ENCODE data around the gene HIVEP1. TPM values are rescaled to one million over a fixed set of nuclear protein-coding genes. Genes with fewer than 3 reads are reported as not detected.
"Not testable (repeated sequence)": the region's sequence is repeated elsewhere in the genome, so short reads cannot be mapped to it uniquely, and the experiment has no call there.

The HIVEP1 gene
- total RNA-seq, 2 experiments from 2014 or later, result 45.9 to 71.6 TPM

DNA sequence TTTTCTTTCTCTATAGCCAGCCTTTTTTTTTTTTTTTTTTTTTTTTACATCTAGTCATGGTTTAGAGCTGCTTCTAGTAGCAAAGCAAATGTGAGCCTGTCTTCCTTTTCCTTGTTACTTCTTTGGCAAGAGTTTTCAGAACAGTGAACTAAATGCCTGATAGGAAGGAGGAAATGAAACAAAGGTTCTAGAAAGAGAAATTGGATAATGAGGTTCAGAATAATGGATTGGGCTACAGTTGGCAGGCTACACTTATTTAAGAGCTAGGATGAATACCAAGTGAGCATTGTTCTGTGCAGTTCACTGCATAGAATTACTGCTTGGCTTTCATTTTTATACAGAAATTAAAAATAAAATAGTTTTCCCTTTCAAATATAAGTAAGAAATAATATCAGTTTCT is 78.6 kb downstream of the HIVEP1 start:
- Mint-ChIP-seq H3K4me3 (no peak overlapping the region), H3K27me3 (no peaks in the 10 kb centered on the region), H3K36me3 (ENCODE audit: low read depth) (peaks cover 27% of the 10 kb centered on the region), H3K4me1 (peaks cover 9% of the 10 kb centered on the region), H3K27ac (no peak overlapping the region), H3K9me3 (ENCODE audit: low read depth) (no peaks in the 10 kb centered on the region)
- ATAC-seq (no peak), DNase-seq (no peak)
- intact Hi-C loops (cut with DNase I, micrococcal nuclease), result no loop called here
- ChIA-PET POLR2A (no interaction called here), CTCF (interaction anchor here (1.0 kb wide), 1 partner anchor 418 kb away, joined by 3 read pairs; no protein-coding TSS in a partner anchor)

DNA sequence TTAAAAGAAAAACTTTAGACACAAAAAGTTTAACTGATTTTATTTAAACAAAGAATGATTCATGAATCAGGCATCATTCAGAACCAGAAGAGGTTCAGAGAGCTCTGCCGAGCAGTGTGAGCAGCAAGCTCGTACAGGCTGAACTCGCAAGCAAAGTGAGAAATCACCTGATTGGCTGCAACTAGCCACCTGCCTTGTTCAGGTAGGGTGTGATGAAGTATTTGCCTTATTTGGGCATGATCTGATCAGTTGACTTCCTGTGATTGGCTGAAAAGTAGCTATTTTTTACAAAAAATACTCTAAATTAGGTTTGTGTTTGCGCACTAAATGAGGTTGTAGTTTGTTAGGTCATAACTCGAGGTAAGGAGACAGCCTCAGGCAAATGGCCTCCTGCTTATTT is 80.7 kb downstream of the HIVEP1 start:
- DNase-seq (no peak), ATAC-seq (no peak)
- Mint-ChIP-seq H3K27ac (no peak overlapping the region), H3K9me3 (ENCODE audit: low read depth) (no peaks in the 10 kb centered on the region), H3K36me3 (ENCODE audit: low read depth) (peaks cover 27% of the 10 kb centered on the region), H3K4me1 (peaks cover 13% of the 10 kb centered on the region), H3K27me3 (no peaks in the 10 kb centered on the region), H3K4me3 (no peak overlapping the region)
- POLR2A ChIA-PET, result interaction anchor here (0.7 kb wide), 1 partner anchor 240 kb away, joined by 3 read pairs; no protein-coding TSS in a partner anchor
- CTCF ChIA-PET, result interaction anchor here (1.1 kb wide), 1 partner anchor 204 kb away, joined by 3 read pairs; no protein-coding TSS in a partner anchor
- intact Hi-C loops (cut with DNase I, micrococcal nuclease), result no loop called here

DNA sequence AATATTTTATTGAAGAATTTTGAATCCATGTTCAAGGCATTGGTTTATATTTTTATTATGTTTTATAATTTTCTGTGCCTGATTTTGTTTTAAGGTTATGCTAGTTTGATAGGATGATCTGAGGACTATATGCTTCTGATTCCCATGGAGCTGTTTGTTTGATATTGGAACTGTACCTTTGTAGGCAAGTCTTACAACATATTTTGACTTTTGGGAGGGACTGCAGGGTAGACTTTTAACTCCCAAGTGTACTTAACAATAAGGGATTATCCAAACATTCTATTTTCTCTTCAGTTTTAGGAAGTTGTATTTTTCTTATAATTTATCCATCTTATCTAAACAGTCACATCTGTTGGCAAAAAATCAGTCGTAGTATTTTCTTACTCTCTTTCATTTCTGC is 82.6 kb downstream of the HIVEP1 start:
- POLR2A ChIA-PET, result no interaction called here

DNA sequence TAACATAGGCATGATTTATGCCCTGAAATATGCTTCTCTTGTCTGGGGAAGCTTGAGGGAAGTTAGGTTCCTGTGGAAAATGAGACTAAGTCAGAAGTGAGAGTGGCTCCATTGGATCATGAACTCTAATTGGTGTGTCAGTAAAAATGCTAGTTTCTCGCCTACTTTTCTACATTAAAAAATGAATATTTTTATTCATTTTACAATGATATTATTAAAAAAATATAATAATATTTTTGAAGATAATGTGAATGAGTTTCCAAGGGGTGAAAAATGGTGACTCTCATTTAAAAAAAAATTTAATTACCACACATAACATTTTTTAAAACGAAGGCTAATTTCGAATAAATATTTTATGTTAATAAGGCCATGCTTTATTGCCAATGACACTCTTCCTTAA is 84.2 kb downstream of the HIVEP1 start:
- H3K4me1 Mint-ChIP-seq, result peaks cover 31% of the 10 kb centered on the region
- H3K4me3 Mint-ChIP-seq, result no peak overlapping the region
- no peaks in the 10 kb centered on the region for H3K9me3 Mint-ChIP-seq (ENCODE audit: low read depth)
- peaks cover 22% of the 10 kb centered on the region for H3K36me3 Mint-ChIP-seq (ENCODE audit: low read depth)
- ChIA-PET CTCF (no interaction called here), POLR2A (no interaction called here)
- intact Hi-C loops (cut with DNase I, micrococcal nuclease), result no loop called here
- H3K27ac Mint-ChIP-seq, result no peak overlapping the region
- no peaks in the 10 kb centered on the region for H3K27me3 Mint-ChIP-seq
- ATAC-seq (no peak), DNase-seq (no peak)

More for the DNA sequence above, 82.6 kb downstream of the HIVEP1 start:
- DNase-seq (no peak), ATAC-seq (no peak)
- Mint-ChIP-seq H3K4me3 (no peak overlapping the region), H3K4me1 (peaks cover 19% of the 10 kb centered on the region), H3K27me3 (no peaks in the 10 kb centered on the region), H3K36me3 (ENCODE audit: low read depth) (peaks cover 28% of the 10 kb centered on the region), H3K9me3 (ENCODE audit: low read depth) (no peaks in the 10 kb centered on the region), H3K27ac (no peak overlapping the region)
- intact Hi-C loops (cut with DNase I, micrococcal nuclease), result no loop called here
- CTCF ChIA-PET, result no interaction called here

DNA sequence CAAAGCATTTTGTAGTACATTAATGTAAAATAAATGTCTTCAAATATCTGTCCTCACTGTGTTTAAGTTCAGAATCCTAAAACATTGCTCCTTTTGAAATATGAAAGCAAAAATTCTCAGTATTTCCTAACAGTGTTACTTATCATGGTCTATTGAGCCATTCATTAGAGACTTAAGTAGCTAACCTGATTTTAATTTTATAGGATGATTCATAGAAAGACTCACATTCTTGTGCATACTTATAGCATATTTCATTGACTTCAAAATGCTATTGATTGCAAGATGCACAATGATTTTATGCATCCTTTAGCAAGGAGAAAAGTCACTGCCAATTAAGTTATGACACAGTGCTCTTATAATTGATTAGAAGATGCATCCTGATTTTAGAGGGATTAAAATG is 85.7 kb downstream of the HIVEP1 start:
- ChIA-PET POLR2A (no interaction called here), CTCF (interaction anchor here (0.6 kb wide), 2 partner anchors 156 to 557 kb away, joined by 3 read pairs; no protein-coding TSS in a partner anchor)
- DNase-seq, result no peak
- H3K9me3 Mint-ChIP-seq (ENCODE audit: low read depth), result no peaks in the 10 kb centered on the region
- H3K4me3 Mint-ChIP-seq, result no peak overlapping the region
- peaks cover 12% of the 10 kb centered on the region for H3K36me3 Mint-ChIP-seq (ENCODE audit: low read depth)
- H3K27ac Mint-ChIP-seq, result no peak overlapping the region
- intact Hi-C loops (cut with DNase I, micrococcal nuclease), result no loop called here
- H3K27me3 Mint-ChIP-seq, result no peaks in the 10 kb centered on the region
- H3K4me1 Mint-ChIP-seq, result peaks cover 41% of the 10 kb centered on the region
- no peak for ATAC-seq

DNA sequence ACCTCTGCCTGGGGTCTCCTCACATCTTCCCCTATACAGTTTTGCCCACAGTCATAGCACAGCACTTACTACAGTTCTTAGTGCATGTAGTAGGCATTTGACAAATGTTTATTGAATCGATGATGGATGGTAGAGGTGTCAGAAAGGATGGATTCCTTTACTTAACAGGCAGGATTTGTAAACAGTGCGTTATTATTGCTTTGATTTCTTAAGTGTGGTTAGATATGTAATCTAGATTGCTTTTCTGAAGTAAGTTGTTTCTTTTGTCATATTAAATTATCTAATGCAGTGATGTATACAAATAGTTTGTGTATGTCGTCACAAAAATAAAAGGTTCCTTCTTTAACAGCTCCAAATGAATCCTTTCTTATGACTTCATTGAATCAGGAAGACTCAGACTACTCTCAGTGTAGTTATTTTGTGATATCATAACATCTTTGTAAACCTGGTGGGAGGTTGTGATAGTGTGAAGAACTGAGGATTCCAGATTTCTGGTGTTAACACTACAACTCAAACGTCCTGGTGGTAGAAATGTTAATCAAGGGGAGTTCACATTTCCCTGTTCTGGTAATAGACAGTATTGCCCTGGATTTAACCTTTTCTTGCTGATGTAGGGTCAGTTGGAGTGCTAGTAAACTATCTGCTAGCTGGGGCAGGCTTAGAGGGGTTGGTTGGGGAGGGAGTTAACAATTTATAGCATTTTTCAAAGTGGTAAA is 87.7 kb downstream of the HIVEP1 start:
- H3K4me1 Mint-ChIP-seq, result peaks cover 46% of the 10 kb centered on the region

DNA sequence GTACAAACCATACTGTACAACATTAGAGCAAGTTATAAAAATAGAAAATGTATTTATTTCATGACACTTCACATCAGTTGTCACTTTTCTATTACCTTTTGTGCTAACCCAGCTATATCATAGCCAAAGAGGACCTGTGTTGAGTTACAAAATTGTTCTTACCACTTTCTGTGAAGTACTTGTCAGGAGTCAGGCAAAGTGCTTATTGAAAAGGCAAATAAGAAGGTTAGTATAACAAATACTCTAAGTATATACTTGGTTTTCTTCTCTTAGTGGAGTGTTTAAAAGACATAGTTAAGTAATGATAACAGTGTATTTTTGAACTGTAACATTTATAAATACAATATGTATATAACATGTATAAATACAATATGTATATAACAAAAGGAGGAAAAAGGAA is 88.9 kb downstream of the HIVEP1 start:
- CTCF ChIA-PET, result interaction anchor here (0.7 to 1.0 kb wide), 2 partner anchors 14 to 42 kb away, joined by 3 read pairs; no protein-coding TSS in a partner anchor
- H3K36me3 Mint-ChIP-seq (ENCODE audit: low read depth), result peaks cover 13% of the 10 kb centered on the region
- POLR2A ChIA-PET, result no interaction called here

More for the DNA sequence above, 87.7 kb downstream of the HIVEP1 start:
- ChIA-PET POLR2A (no interaction called here), CTCF (interaction anchor here (0.6 kb wide), 1 partner anchor 444 kb away, joined by 4 read pairs; no protein-coding TSS in a partner anchor)
- intact Hi-C loops (cut with DNase I, micrococcal nuclease), result no loop called here
- H3K9me3 Mint-ChIP-seq (ENCODE audit: low read depth), result peaks cover 3% of the 10 kb centered on the region
- no peaks in the 10 kb centered on the region for H3K27me3 Mint-ChIP-seq
- no peak for DNase-seq
- no peak overlapping the region for H3K4me3 Mint-ChIP-seq
- H3K36me3 Mint-ChIP-seq (ENCODE audit: low read depth), result peaks cover 10% of the 10 kb centered on the region
- peak overlapping the region; percentile 6 for H3K27ac Mint-ChIP-seq
- peak; percentile 23 for ATAC-seq

DNA sequence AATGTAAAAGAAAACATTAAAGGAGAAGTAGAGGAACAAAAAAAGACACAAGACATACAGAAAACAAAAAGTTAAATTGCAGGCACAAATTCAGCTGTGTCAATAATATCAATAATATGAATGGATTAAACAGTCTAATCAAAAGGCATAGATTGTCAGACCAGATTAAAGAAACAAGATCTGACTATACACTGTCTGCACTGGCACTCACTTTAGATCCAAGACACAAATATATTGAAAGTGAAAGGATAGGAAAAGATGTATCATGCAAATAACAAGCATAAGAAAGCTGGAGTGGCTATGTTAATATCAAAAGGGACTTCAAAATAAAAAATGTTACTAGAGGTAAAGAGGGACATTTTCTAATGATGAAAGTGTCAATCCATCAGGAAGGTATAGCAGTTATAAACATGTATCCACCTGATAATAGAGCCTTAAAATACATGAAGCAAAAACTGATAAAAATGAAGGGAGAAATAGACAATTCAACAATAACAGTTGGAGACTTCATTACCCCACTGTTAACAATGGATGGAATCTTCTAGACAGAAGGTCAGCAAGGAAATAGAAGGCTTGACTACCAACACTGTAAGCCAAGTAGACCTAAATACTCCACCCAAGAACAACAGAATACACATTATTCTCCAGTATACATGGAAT is 89.7 kb downstream of the HIVEP1 start:
- H3K4me1 Mint-ChIP-seq, result peaks cover 37% of the 10 kb centered on the region
- peaks cover 15% of the 10 kb centered on the region for H3K36me3 Mint-ChIP-seq (ENCODE audit: low read depth)
- ChIA-PET POLR2A (no interaction called here), CTCF (interaction anchor here (1.0 kb wide), 1 partner anchor 13 kb away, joined by 3 read pairs; no protein-coding TSS in a partner anchor)
- peaks cover 3% of the 10 kb centered on the region for H3K9me3 Mint-ChIP-seq (ENCODE audit: low read depth)
- ATAC-seq, result peak; percentile 75
- H3K27me3 Mint-ChIP-seq, result no peaks in the 10 kb centered on the region
- intact Hi-C loops (cut with DNase I, micrococcal nuclease), result no loop called here
- DNase-seq, result no peak
- no peak overlapping the region for H3K27ac Mint-ChIP-seq
- no peak overlapping the region for H3K4me3 Mint-ChIP-seq

More for the DNA sequence above, 88.9 kb downstream of the HIVEP1 start:
- H3K27ac Mint-ChIP-seq, result no peak overlapping the region
- H3K4me3 Mint-ChIP-seq, result no peak overlapping the region
- peaks cover 39% of the 10 kb centered on the region for H3K4me1 Mint-ChIP-seq
- intact Hi-C loops (cut with DNase I, micrococcal nuclease), result no loop called here
- ATAC-seq (no peak), DNase-seq (no peak)
- H3K9me3 Mint-ChIP-seq (ENCODE audit: low read depth), result peaks cover 3% of the 10 kb centered on the region
- H3K27me3 Mint-ChIP-seq, result no peaks in the 10 kb centered on the region

DNA sequence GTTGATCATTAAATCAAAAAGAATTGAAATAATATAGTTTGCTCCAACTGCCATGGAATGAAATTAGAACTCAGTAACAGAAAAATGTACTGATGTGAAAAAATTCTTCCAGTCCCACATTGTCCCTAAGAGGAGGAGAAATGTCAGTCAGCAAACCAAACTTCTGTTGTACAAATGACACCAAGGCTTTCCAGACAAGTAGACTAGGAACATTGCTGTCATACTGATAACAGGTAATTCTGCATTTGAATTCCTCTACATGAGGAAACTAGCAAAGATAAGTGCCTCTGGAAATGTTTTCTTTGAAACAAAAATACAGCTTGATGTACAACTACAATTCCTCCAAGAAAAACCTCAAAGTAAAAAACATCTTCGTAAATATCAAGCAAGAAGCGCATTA is 90.2 kb downstream of the HIVEP1 start:
- ChIA-PET POLR2A (no interaction called here), CTCF (no interaction called here)
- ATAC-seq, result no peak
- no peak overlapping the region for H3K27ac Mint-ChIP-seq
- H3K36me3 Mint-ChIP-seq (ENCODE audit: low read depth), result peaks cover 20% of the 10 kb centered on the region
- DNase-seq, result no peak
- H3K9me3 Mint-ChIP-seq (ENCODE audit: low read depth), result peaks cover 3% of the 10 kb centered on the region
- H3K4me3 Mint-ChIP-seq, result no peak overlapping the region
- H3K27me3 Mint-ChIP-seq, result no peaks in the 10 kb centered on the region
- H3K4me1 Mint-ChIP-seq, result peaks cover 37% of the 10 kb centered on the region
- intact Hi-C loops (cut with DNase I, micrococcal nuclease), result no loop called here

DNA sequence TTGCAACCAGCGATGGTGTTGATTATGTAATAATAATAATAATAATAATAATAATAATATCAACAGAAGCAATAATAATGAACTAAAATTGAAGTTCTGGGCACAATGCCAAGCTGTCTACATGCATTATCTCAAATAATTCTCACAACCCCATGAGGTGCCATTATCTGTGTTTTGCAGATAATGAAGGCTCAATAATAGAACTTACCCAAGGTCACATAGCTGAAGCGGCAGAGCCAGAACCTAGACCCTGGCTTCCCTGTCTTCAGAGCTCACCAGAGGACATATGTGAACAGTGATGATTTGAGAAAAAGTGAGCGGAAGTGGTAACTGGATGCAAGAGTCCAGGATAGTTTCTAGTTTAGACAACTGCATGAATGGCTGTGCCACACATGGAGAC is 91.0 kb downstream of the HIVEP1 start:
- ChIA-PET CTCF (interaction anchor here (1.1 kb wide), 1 partner anchor 18 kb away, joined by 4 read pairs; no protein-coding TSS in a partner anchor), POLR2A (no interaction called here)
- H3K9me3 Mint-ChIP-seq (ENCODE audit: low read depth), result peaks cover 3% of the 10 kb centered on the region
- H3K27ac Mint-ChIP-seq, result no peak overlapping the region
- H3K27me3 Mint-ChIP-seq, result no peaks in the 10 kb centered on the region
- intact Hi-C loops (cut with DNase I, micrococcal nuclease), result no loop called here
- no peak for ATAC-seq
- H3K4me1 Mint-ChIP-seq, result peaks cover 34% of the 10 kb centered on the region
- peaks cover 27% of the 10 kb centered on the region for H3K36me3 Mint-ChIP-seq (ENCODE audit: low read depth)
- no peak for DNase-seq
- H3K4me3 Mint-ChIP-seq, result no peak overlapping the region

DNA sequence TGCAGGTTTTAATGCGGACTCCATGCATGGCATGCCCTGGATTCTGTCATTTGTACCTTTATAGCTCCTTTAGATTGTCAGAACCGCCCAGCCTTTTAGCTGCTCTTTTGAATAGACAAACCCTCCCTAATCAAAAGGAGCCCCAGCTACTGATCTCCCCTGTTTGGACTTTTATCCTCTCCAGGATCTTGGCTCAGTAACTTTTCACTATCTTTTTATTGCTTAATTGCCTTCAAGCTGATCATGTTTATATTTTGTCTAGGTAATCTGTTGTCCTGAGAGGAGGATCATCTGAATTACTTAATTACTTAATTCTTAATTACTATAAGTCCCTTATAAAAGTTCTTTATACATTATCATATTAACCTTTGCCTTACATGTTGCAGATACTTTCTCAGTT is 93.2 kb downstream of the HIVEP1 start:
- Mint-ChIP-seq H3K27ac (no peak overlapping the region), H3K9me3 (ENCODE audit: low read depth) (peaks cover 3% of the 10 kb centered on the region), H3K27me3 (no peaks in the 10 kb centered on the region), H3K4me3 (no peak overlapping the region), H3K36me3 (ENCODE audit: low read depth) (peaks cover 30% of the 10 kb centered on the region), H3K4me1 (peaks cover 36% of the 10 kb centered on the region)
- intact Hi-C loops (cut with DNase I, micrococcal nuclease), result no loop called here
- ChIA-PET POLR2A (no interaction called here), CTCF (no interaction called here)
- ATAC-seq, result no peak
- DNase-seq, result no peak

DNA sequence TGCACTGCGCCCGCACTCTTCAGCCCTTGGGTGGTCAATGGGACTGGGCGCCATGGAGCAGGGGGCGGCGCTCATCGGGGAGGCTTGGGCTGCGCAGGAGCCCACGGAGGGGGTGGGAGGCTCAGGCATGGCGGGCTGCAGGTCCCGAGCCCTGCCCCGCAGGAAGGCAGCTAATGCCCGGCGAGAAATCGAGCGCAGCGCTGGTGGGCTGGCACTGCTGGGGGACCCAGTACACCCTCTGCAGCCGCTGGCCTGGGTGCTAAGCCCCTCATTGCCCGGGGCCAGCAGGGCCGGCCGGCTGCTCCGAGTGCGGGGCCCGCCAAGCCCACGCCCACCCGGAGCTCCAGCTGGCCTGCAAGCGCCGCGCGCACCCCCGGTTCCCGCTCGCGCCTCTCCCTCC is 96.3 kb downstream of the HIVEP1 start:
- CTCF ChIA-PET; POLR2A ChIA-PET; H3K27me3 Mint-ChIP-seq; ATAC-seq; H3K9me3 Mint-ChIP-seq (ENCODE audit: low read depth); H3K4me3 Mint-ChIP-seq; intact Hi-C loops (cut with DNase I, micrococcal nuclease); DNase-seq; H3K27ac Mint-ChIP-seq: not testable (repeated sequence)
- H3K4me1 Mint-ChIP-seq, result peaks cover 36% of the 10 kb centered on the region
- H3K36me3 Mint-ChIP-seq (ENCODE audit: low read depth), result peaks cover 48% of the 10 kb centered on the region

Data from activated CD4-positive, alpha-beta T cell treated with anti-CD3 and anti-CD28 coated beads for 36 hours (primary cell).